Epithelial cell of proximal tubule (primary cell): Measurements from ENCODE around the gene C3orf20. TPM values are rescaled to one million over a fixed set of nuclear protein-coding genes. Genes with fewer than 3 reads are reported as not detected.

Source experiments
- DNase-seq: peaks from one replicate; pipeline ENCODE4 v3.0.0-alpha.2; 2011; ENCODE audit warnings: low read depth
- H3K4me3 ChIP-seq: 2 replicates; pipeline ENCODE4 v1.5.1; 2011; ENCODE audit warnings: low read depth, mild to moderate bottlenecking, low read length
- CTCF ChIP-seq: conservative IDR thresholded peaks from 2 replicates; pipeline ENCODE4 v1.5.1; 2012; ENCODE audit warnings: low read depth, mild to moderate bottlenecking, low read length
- total RNA-seq: library from RNA; depleted of rRNA; stranded (reverse); fragments of >200 nt; gene quantifications from 2 replicates; pipeline ENCODE4 v1.2.3, GENCODE V29; 2015

Gene C3orf20
- total RNA-seq, 1 donor from 2014 or later, result not detected

GRCh38 chr3:14767245-14768051 lies 92.5 kb downstream of the C3orf20 start:
- no peak for TF ChIP-seq CTCF
- no peak overlapping the region for H3K4me3 ChIP-seq
- DNase-seq, result no peak

GRCh38 chr3:14768182-14768790 lies 93.3 kb downstream of the C3orf20 start:
- no peak for DNase-seq
- TF ChIP-seq CTCF, result no peak
- no peak overlapping the region for H3K4me3 ChIP-seq

GRCh38 chr3:14768881-14769280 lies 93.9 kb downstream of the C3orf20 start:
- no peak for DNase-seq
- H3K4me3 ChIP-seq, result no peak overlapping the region
- no peak for TF ChIP-seq CTCF

GRCh38 chr3:14769544-14770325 lies 94.8 kb downstream of the C3orf20 start:
- no peak for TF ChIP-seq CTCF
- no peak for DNase-seq
- no peak overlapping the region for H3K4me3 ChIP-seq

GRCh38 chr3:14770591-14770990 lies 95.7 kb downstream of the C3orf20 start:
- TF ChIP-seq CTCF, result no peak
- DNase-seq, result no peak
- H3K4me3 ChIP-seq, result no peak overlapping the region

GRCh38 chr3:14771593-14772497 lies 96.9 kb downstream of the C3orf20 start:
- no peak overlapping the region for H3K4me3 ChIP-seq
- no peak for DNase-seq
- no peak for TF ChIP-seq CTCF
